GM18507 (cell line): Measurements from ENCODE around the gene FAM20C.
"Not testable (repeated sequence)": the region's sequence is repeated elsewhere in the genome, so short reads cannot be mapped to it uniquely, and the experiment has no call there.

Source experiments
- DNase-seq: peaks from one replicate; pipeline ENCODE4 v3.0.0; 2011; ENCODE audit warnings: low read depth; ENCODE audit not compliant: insufficient read length; ENCODE audit errors: extremely low spot score
- FAIRE-seq: peaks from 2 replicates; lab custom pipeline; 2011; peaks lifted over from hg19 to GRCh38; lab: Jason Lieb, UNC

FAM20C gene

DNA sequence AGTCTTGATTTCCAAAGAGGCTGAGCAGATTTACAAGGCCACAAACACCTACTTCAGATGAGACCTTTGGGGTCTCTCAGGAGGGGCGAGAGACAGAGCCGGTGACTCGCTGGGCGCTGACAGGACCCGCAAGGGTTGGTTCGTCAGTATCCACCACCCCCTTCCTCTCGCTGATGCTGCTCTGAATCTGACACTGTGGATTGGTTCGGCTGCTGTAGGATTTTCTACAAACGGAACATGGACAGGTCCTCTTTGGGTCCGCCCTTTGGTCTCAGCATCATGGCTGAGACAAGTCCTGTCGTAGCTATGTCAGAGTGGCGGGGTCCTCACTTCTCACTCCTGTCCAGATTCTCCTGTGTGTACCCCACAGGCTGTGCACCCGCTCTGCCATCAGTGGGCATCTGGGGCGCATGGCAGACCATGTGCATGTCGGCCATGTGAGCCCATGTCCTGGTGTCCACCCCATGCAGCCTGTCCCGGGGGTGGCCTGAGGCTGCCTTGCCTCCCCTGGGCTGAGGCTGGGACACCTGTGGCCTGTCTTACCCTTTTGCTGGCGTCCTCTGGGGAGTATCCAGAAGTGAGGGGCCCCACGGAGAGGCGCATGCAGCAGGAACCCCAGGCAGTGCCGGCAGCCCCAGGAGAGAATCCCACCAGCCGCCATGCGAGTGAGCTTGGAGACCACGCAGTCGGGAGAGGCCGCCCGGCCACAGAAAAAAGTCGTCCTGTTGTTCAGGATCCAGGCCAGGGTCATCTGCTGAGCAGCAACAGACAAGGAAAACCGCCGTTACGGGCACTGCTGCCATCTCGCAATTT lies 21.6 kb upstream of the FAM20C start:
- FAIRE-seq (no peak), DNase-seq (no peak)

DNA sequence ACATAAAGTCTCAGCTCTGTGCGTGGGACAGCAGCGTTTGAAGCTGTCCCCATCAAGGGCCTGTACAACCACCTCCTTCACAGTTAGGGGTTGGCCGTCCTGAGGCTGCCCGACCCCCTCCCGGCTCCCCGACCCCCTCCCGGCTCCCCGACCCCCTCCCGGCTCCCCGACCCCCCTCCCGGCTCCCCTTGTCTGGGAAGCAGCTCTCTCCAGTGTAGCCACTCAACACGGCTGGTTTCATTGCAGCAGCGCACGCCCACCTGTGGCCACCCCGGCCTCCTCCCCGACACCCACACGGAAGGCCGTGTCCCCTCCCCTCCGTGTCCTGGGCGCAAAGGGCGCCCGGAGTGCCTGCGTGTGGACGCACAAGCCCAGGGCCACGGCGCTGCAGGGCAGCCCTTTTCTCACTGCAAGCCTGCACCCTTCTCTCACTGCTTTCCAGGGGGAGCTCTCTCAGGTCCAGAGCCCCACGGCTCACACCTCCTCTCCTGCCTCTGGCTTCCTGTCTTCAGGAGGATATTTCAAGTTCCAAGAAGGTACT lies 20.9 kb upstream of the FAM20C start:
- FAIRE-seq (no peak), DNase-seq (no peak)

DNA sequence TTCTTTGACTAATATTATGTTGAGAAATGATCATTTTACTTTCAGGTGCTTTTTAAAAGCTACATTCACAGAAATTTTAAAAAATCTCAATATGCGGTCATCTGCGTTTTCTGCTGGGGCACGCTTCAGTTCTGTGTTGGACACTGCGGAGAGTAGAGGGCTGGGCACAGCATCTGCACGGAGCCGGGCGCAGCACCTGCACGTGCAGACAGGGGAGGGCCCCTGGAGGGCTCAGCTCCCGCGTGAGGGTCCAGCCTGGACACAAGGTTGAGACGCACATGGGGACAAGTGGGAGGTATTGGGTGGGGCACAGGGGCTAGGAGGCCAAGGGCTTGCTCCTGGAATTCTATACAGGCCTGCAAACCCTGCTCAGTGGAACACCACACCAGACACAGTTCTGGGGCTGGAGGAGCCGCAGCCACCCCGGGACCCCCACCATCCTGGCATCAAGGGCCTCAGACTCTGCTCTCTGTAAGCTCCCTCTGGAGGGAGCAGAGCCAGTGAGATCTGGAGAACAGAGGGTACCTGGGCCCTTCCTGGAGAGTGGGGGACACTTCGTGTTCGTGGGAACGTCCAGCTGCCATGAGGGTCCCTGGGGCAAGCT lies 20.4 kb upstream of the FAM20C start:
- FAIRE-seq (no peak), DNase-seq (no peak)

DNA sequence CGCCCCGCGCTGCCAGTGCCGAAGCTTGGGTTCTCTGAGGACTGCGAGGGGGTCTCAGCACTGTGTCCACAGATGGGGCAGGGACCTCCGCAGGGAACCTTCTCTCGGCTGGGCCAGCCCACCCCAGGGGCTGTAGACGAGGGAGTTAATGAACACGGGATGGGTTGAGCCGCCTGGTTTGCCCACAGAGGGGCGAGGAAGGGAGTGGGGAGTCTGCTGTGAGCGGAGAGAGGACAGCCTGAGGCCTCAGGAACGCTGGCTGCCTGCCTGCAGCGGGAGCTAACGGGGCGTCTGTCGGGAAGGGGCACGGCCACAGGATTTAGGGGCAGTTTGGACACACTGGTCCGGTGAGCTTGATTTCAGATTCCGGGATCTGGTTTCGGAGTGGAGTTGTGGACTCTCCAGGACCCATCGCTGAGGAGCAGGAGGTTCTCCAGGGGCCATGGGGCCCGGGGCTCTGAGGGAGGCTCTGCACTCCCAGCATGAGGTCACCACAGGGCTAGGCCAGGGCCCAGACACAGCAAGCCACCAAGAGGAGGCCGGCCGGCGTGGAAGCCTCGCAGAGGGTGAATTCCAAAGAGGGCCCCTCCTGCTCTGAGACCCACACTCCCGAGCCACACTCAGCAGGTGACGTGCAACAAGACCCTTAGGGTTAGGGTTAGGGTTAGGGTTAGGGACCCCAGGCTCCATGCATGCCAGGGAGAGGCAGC lies 19.0 kb upstream of the FAM20C start:
- FAIRE-seq (no peak), DNase-seq (no peak)

DNA sequence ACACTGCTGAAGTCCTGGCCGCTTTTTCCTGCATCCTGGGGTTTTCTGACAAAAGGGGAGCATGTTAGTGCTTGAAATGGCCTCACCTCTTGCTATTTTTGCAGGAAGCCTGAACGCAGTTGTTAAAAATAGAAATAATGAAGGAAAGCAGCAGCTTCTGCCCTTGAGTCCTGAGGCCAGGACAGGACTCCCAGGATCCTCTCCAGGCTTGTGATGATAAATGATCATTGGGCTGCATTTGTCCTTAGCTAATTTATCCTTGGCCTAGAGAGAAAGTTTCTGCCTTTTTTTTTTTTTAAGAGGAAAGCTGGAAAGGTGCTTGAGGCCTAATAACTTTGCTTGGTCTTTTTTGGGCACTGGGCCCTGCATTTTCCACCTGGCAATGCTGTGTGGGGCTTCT lies 17.7 kb upstream of the FAM20C start:
- FAIRE-seq (no peak), DNase-seq (no peak)

DNA sequence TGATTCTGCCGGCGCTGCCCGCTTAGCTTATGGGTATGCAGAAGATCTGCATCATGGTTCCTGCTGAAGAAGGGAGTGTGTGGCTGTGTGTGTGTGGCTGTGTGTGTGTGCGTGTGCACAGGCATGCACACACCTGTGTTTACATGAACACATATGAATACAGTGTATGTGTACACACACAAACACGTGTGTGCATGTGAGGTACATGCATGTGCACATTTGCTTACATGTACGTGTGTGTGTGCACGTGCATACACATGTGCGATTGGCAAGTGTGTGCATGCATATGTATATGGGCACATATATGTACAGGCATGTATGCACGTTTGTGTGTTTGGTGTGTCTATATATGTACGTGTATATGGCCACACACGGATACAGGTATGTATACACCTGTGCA lies 16.4 kb upstream of the FAM20C start:
- no peak for FAIRE-seq

DNA sequence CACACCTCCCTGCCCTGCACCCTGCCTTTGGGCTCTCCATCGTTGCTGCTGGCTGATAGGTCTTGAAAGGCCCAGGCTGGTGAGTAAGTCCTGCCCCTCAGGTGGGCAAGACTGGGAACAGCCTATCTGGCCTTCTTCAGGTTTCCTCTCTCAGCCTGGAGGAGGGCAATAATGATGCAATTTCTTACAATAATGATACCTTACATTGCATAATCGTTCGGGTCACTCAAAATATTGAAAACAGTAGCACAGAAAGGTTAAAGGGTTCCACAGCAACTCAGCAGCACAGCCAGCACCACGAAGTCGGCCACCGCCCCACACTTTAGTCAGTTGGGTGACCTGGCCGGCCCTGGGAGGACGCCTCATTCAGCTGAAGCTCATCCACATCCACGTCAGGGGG lies 16.0 kb upstream of the FAM20C start:
- DNase-seq (no peak), FAIRE-seq (no peak)

More for the DNA sequence above, 16.4 kb upstream of the FAM20C start:
- DNase-seq: no peak

DNA sequence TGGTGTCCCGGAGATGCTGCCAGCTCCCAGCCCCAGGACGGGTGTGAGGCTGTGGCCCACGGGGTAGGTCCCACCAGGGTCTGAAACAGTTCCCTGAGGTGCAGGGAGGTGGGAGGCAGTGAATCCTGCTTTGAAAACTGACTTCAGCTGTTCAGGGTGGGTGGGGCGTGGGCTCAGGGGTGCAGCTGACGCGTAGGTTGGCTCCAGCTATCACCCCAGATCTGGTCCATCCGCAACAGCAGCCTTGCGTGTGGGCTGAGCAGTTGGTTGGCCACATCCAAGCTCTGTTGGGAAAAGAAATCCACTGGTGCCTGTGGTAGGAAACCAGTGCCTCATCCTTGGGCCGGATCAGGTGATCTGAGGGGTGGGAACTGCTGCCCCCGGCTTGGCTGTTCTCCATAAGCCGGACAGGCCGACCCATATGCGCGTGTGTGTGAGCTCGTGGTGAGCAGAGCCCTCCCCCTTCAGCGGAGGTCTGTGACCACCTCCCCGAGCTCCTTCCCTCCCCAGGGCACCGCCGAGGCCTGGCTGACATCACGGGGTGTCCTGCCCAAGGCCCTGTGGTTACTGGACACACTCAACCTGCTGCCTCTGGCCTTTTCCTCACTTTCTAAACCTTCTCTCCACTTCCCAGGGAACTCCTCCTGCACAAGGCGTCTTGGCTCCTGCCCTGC lies 15.4 kb upstream of the FAM20C start:
- DNase-seq: no peak
- no peak for FAIRE-seq

DNA sequence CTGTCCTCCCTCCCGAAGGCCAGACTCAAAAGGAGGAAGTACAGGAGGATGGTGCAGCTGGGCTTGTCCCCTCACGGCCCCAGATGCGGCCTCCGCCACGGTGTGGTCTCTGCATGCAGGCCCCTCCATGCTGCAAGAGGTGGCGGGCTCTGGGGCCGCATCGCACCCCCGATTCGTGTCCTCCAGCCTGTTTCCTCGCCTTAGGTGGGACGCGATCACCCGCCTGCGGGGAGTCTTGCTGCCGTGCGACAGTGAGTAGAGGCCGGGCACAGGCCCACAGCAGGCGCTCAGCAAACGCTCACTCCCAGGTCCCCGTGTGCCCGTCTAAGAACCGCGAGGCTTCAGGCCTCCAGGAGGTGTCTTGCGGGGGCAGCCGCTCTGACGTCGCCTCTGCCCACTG lies 13.9 kb upstream of the FAM20C start:
- FAIRE-seq (no peak), DNase-seq (no peak)

DNA sequence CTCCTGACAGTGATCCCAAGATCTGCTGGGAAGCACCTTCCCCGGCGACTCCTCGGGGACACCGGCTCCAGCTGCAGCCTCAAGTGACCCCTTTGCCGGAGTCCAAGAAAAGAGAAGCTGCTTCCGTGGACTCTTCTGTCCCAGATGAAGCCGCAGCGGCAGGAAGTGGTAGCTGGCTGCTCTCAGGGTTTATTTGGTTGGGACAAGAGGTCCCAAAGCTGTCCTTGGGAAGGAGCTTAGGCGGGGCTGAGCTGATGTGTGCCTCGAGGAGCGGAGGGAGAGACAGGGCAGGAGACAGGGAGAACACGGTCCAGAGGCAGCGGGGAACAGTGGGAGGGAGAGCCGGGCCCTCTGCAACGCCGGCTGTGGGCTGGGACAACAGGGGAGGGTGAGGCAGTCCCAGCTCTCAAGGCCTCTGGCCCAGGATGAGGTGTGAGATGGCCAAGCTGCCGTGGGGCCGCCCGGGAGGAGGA lies 13.1 kb upstream of the FAM20C start:
- FAIRE-seq (no peak), DNase-seq (no peak)

DNA sequence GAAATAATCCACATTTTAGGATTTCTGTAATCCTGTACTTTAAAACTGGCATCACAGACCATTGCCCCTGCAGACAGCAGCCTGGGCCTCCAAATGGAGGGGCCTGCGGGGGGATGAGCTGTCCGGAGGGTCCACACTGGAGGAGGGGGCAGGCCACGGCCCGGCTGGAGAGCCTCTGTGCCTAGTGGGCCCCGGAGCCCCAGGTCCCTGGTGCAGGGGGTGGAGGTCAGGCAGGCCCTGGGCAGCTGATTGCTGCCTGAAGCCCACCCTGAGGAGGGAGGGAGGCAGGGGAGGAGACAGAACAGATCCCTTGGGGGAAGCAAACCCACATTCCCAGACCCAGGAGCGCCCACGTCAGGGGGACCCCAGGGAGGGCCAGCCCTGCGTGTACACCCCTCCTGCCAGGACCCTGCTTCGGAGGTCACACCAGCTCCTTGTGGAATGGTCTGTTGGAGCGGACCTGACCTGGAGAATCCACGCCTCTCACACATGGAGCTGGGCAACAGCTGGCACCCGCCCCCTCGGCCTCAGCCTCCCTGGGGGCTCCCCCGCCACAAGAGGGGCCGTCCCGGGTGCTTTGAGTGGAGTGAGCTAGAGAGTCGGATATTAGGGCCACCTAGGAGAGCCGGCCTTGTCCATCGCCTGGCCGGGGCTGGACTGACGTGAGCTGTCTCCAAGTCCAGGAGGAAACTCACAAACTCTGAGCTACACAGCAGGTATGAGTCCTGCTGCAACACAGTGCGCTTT lies 12.2 kb upstream of the FAM20C start:
- FAIRE-seq (no peak), DNase-seq (no peak)

DNA sequence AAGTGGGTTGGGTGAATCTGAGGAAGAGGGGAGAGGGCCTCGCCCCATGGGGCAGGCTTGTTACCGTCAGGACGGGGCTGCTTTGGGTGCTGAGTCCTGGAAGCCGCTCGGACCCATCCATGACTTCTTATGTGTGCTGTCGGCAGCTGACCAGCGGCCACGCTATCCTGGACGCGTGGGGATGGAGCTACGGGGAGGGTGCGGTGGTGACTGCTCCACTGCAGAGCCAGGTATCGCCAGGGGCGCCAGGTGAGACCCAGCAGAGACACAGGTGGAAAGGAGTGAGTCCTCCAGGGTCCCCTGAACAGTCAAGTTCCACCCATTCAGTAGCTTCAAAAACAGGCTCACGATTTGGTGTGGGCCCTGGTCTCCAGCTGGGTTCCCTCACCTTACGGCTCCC lies 10.6 kb upstream of the FAM20C start:
- DNase-seq (no peak), FAIRE-seq (no peak)

DNA sequence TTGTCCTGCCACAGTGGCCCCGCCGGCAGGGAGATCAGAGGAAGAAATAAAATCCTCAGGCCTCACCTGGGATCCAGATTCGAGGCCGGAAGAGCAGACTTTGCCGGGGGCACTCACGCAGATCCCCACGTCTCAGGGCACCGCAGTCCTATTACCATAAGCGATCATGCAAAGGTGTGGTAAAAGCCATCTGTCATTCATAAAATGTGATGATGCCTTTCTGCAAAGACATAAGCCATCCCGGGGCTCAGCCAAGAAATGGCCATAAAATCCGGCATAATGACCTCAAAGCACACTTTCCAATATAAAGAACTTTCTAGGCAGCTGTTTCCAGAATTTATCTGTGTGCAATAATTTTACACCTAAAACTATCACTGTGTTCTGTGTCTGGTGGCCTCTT lies 9.9 kb upstream of the FAM20C start:
- not testable (repeated sequence) for DNase-seq, FAIRE-seq

DNA sequence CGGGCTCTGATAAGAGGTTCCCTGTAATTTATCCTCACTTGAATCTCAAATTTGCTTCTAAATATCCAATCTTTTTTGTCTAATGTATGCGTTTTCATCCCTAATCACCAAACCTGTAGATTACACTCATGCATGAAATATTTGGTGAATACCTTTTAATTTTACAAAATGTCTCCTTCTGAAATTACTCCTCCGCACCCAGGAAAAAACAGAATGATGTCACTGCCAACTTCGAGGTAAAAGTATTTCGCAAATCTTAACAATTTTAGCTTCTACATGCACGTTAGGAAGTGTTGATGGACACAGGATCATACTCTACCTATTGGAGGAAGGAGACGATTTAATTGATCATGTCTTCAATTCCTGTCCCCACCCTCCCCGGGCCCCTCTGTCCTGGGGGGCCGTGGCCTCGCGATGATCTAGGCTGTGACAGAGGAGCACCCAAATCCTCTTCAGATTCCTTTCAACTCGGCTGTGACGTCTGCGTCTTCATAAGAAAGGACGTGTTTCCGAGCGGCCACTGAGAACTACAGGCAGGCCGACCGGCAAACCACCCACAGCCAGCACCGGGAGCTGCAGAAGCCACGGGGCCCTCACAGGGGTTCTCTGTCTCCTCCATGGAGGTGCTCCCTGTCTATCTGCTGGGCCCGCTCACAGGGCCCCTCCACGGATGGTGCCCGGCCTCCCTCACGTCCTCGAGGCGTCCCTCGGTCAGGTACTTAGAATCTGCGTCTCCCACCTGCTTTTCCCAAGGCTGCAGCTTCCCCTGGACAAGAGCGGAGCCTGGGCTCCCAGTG lies 8.7 kb upstream of the FAM20C start:
- DNase-seq: no peak
- no peak for FAIRE-seq

DNA sequence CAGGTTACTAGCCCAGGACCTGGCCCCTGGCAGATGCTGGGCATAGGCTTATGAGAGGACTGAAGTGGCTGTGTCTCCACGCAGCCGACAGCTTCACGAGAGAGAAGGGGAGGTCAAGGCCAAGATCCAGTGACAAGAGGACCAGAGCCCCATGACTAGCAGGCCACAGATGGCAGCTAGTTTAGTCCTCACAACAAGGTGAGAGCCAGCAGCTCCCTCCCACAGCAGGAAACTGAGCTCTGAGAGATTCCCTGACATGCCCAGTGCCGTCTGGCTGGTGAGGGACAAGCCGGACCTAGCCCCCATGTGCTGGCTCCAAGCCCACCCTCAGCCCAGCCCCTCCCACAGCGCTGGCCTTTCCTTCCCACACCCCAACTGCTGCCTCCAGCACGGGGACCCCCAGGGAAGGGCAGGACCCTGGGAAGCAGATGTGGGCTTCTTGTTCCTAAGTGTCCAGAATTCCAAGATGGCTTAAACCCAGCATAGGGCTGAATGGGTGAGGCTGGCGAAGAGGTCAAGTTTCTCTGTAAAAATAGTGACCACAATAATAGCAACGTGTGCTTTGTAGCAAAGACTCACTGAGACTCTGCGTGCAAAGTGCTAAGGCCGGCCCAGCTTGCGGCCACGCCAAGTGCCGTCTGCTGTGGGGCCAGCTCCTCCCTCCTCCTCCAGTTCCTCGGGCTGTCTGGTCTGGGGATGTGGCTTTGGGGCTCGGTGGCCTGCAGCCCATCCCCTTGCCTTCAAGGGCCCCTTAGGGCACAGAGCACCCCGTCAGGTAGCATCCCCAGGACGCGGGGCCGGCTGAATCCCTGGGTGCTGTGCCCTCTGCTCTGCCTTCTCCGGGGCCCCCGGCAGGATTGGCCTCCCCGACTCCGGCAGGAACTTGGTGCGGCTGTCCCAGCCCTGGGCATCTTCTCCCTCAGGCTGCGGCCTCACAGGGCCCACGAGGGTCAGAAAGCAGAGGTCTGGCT lies 7.8 kb upstream of the FAM20C start:
- FAIRE-seq (no peak), DNase-seq (no peak)

DNA sequence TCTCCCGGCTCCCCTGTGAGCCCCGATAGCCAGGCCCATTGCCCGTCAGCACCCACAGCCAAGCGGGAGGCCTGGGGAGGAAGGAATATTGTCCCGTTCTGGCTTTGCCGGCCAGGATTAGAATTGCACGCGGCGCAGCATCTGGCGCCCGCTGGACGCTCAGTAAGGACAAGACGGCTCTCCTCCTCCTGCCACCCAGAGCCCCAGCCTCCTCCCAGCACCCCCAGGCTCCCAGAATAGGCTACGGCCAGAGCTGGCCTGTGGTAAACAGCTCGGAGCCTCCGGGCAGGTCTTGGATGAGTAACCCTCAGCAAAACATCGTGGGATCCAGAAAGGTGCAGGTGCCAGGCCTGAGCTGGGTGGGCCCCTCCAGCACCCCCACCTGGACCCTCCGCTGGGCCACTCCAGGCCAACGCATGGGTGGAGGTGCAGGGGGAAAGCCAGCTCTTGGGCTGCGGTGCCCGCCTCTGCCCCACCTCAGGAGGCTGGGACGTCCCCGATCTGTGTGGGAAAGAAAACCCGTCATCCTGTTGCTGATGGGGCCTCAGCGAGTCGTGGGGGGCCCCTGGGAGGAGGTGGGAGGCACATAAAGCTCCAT lies 5.8 kb upstream of the FAM20C start:
- DNase-seq: no peak
- no peak for FAIRE-seq
